Adipocyte (in vitro differentiated cells): Measurements from ENCODE around the gene RPL15.
"Not testable (repeated sequence)": the region's sequence is repeated elsewhere in the genome, so short reads cannot be mapped to it uniquely, and the experiment has no call there.

ENCODE experiments used
- DNase-seq: peaks from one replicate; pipeline ENCODE4 v3.0.0-alpha.2; 2015; ENCODE audit warnings: low read depth
- H3K27me3 ChIP-seq: replicated peaks from 2 replicates; pipeline ENCODE4 v1.7.0; 2013; ENCODE audit warnings: mild to moderate bottlenecking, low read length, moderate library complexity; ENCODE audit not compliant: control insufficient read depth, insufficient read depth
- H3K36me3 ChIP-seq: 2 replicates; pipeline ENCODE4 v1.7.0; 2013; ENCODE audit warnings: low read length, mild to moderate bottlenecking, moderate library complexity; ENCODE audit not compliant: control insufficient read depth, insufficient read depth, severe bottlenecking
- H3K4me1 ChIP-seq: 2 replicates; pipeline ENCODE4 v1.7.0; 2013; ENCODE audit warnings: mild to moderate bottlenecking, low read length, moderate library complexity; ENCODE audit not compliant: control insufficient read depth, insufficient read depth
- H3K4me3 ChIP-seq: 2 replicates; pipeline ENCODE4 v1.7.0; 2013; ENCODE audit warnings: mild to moderate bottlenecking, low read length, moderate library complexity
- H3K9ac ChIP-seq: 2 replicates; pipeline ENCODE4 v1.7.0; 2013; ENCODE audit warnings: mild to moderate bottlenecking, low read length, moderate library complexity
- H3K9me3 ChIP-seq: 2 replicates; pipeline ENCODE4 v1.7.0; 2013; ENCODE audit warnings: mild to moderate bottlenecking, low read length, moderate library complexity; ENCODE audit not compliant: control insufficient read depth

RPL15 gene

GRCh38 chr3:23894254-23895061, 22.5 kb upstream of the RPL15 start:
- Histone ChIP-seq H3K4me3 (no peak overlapping the region), H3K4me1 (no peaks in the 10 kb centered on the region), H3K9ac (no peak overlapping the region), H3K36me3 (peaks cover 69% of the 10 kb centered on the region), H3K27me3 (no peaks in the 10 kb centered on the region), H3K9me3 (no peaks in the 10 kb centered on the region)
- no peak for DNase-seq

DNA sequence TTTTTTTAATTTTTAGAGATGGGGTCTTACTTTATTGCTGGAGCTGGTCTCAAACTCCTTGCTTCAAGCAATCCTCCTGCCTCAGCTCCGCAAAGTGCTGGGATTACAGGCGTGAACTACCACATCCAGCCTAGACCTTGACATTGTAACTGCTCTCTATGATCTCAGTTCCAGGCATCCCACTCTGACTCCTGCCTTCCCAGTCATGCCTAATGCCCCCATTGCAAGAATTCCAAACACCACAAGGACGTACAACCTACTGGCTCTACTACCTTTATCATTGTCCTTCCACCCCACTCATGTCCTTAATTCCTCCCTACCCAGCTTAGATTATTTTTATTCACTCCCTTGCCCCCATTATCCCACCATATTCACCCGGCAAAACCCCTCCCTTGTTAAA, 21.8 kb upstream of the RPL15 start:
- Histone ChIP-seq H3K9ac (no peak overlapping the region), H3K27me3 (no peaks in the 10 kb centered on the region), H3K4me1 (no peaks in the 10 kb centered on the region), H3K36me3 (peaks cover 69% of the 10 kb centered on the region), H3K4me3 (no peak overlapping the region), H3K9me3 (no peaks in the 10 kb centered on the region)
- DNase-seq: no peak

GRCh38 chr3:23900744-23901143, 16.2 kb upstream of the RPL15 start:
- peaks cover 50% of the 10 kb centered on the region for H3K36me3 ChIP-seq
- H3K4me1 ChIP-seq: no peaks in the 10 kb centered on the region
- no peak overlapping the region for H3K4me3 ChIP-seq
- H3K9me3 ChIP-seq: no peaks in the 10 kb centered on the region
- H3K9ac ChIP-seq: no peak overlapping the region
- DNase-seq: peak; percentile 60
- no peaks in the 10 kb centered on the region for H3K27me3 ChIP-seq

DNA sequence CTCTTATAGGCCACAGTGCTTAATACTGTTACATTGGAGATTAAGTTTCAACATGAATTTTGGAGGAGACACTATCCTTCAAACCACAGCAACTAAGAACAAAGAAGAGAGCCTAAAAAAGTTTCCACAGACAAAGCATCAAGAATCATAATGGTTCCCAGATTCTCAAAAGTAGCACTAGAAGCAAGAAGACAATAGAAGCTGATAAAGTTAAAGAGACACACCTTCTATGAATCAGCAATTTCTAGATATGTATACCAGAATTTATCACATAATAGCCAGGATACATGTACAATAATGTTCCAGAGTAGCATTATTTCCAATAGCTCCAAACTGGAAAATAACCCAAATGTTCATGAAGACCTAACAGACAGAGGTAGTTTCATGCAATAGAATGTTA, 12.4 kb upstream of the RPL15 start:
- Histone ChIP-seq H3K9me3 (no peaks in the 10 kb centered on the region), H3K27me3 (no peaks in the 10 kb centered on the region), H3K4me1 (no peaks in the 10 kb centered on the region), H3K4me3 (no peak overlapping the region), H3K36me3 (peaks cover 48% of the 10 kb centered on the region), H3K9ac (no peak overlapping the region)
- DNase-seq: no peak

DNA sequence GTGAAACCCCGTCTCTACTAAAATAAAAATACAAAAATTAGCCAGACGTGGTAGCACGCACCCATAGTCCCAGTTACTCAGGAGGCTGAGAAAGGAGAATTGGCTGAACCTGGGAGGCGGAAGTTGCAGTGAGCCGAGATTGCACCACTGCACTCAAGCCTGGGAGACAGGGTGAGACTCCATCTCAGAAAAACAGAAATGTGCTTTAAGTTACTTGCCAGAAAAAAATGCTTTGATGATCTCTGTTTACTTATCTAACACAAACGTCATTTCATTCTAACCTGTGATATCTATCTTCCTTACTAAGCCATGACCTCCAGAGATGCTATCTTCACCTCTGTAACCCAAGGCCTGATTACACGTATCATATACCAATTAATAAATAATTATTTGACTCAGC, 7.6 kb upstream of the RPL15 start:
- Histone ChIP-seq H3K36me3 (peaks cover 35% of the 10 kb centered on the region), H3K27me3 (no peaks in the 10 kb centered on the region), H3K4me3 (no peak overlapping the region), H3K4me1 (peaks cover 6% of the 10 kb centered on the region), H3K9me3 (no peaks in the 10 kb centered on the region), H3K9ac (no peak overlapping the region)
- DNase-seq: no peak

DNA sequence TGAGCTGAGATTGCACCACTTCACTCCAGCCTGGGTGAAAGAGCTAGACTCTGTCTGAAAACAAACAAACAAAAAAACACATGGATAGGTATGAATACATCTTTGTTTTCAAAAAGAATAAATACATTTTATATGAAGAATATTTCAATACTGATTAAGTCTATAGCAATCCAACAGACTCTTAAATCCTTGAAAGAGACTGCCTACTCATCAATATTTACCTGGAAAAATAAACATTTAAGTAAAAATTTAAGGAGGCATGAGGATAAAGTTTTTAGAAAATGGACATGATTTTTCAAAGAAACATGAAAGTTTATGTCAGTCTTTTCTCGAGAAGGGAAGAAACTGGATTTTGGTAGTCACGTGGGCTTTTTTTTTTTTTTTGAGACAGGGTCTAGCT, 5.5 kb upstream of the RPL15 start:
- no peak for DNase-seq
- no peaks in the 10 kb centered on the region for H3K27me3 ChIP-seq
- no peak overlapping the region for H3K9ac ChIP-seq
- peaks cover 34% of the 10 kb centered on the region for H3K36me3 ChIP-seq
- peaks cover 23% of the 10 kb centered on the region for H3K4me1 ChIP-seq
- no peak overlapping the region for H3K4me3 ChIP-seq
- H3K9me3 ChIP-seq: no peaks in the 10 kb centered on the region

DNA sequence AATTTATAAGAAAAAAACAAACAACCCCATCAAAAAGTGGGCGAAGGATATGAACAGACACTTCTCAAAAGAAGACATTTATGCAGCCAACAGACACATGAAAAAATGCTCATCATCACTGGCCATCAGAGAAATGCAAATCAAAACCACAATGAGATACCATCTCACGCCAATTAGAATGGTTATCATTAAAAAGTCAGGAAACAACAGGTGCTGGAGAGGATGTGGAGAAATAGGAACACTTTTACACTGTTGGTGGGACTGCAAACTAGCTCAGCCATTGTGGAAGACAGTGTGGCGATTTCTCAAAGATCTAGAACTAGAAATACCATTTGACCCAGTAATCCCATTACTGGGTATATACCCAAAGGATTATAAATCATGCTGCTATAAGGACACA, 4.6 kb upstream of the RPL15 start:
- not testable (repeated sequence) for H3K9me3 ChIP-seq, H3K4me3 ChIP-seq, H3K27me3 ChIP-seq, DNase-seq, H3K9ac ChIP-seq
- Histone ChIP-seq H3K4me1 (peaks cover 23% of the 10 kb centered on the region), H3K36me3 (peaks cover 31% of the 10 kb centered on the region)

DNA sequence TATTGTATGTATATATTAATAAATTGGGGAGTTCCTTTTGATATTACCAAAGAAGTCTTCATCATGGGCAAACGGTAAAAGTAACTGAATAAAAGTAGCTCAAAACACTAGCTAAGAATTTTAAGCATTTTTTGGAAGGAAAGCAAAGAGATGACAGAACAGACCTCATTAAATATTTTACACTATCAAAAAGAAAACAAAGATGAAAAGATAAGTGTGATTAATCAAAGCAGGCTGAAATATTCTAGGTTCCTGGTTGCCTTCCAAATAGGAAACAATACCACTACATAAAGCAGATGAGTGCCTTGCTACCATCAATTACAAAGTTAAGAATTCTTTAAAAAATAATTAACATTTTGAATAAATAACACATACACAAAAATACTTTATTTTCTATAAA, 3.8 kb upstream of the RPL15 start:
- no peak overlapping the region for H3K9ac ChIP-seq

GRCh38 chr3:23913873-23914743, 2.8 kb upstream of the RPL15 start:
- Histone ChIP-seq H3K36me3 (peaks cover 32% of the 10 kb centered on the region), H3K27me3 (no peaks in the 10 kb centered on the region), H3K9me3 (no peaks in the 10 kb centered on the region), H3K4me3 (no peak overlapping the region), H3K9ac (no peak overlapping the region), H3K4me1 (peaks cover 30% of the 10 kb centered on the region)
- no peak for DNase-seq

More for the DNA sequence above, 3.8 kb upstream of the RPL15 start:
- Histone ChIP-seq H3K9me3 (no peaks in the 10 kb centered on the region), H3K36me3 (peaks cover 27% of the 10 kb centered on the region), H3K4me3 (no peak overlapping the region), H3K27me3 (no peaks in the 10 kb centered on the region), H3K4me1 (peaks cover 23% of the 10 kb centered on the region)
- DNase-seq: no peak

GRCh38 chr3:23915537-23916108, 1.3 kb upstream of the RPL15 start:
- H3K9me3 ChIP-seq: no peaks in the 10 kb centered on the region
- peaks cover 30% of the 10 kb centered on the region for H3K36me3 ChIP-seq
- H3K4me1 ChIP-seq: peaks cover 41% of the 10 kb centered on the region
- no peaks in the 10 kb centered on the region for H3K27me3 ChIP-seq
- peak overlapping the region; percentile 99 for H3K9ac ChIP-seq
- no peak for DNase-seq
- peak overlapping the region; percentile 97 for H3K4me3 ChIP-seq

GRCh38 chr3:23916152-23916885, 613 bp upstream of the RPL15 start:
- Histone ChIP-seq H3K9me3 (no peaks in the 10 kb centered on the region), H3K4me1 (peaks cover 46% of the 10 kb centered on the region), H3K36me3 (peaks cover 31% of the 10 kb centered on the region), H3K4me3 (peak overlapping the region; percentile 97), H3K9ac (peak overlapping the region; percentile 99), H3K27me3 (no peaks in the 10 kb centered on the region)
- DNase-seq: peak; percentile 39
